ENCODE data around the gene TTC28. TPM values are rescaled to one million over a fixed set of nuclear protein-coding genes. Genes with fewer than 3 reads are reported as not detected.

Gene TTC28
- total and polyA plus RNA-seq, 12 donors, result 2.1 to 27.7 (median 20.4) TPM

- no peak for TF ChIP-seq CTCF (IDR thresholded peaks at IDR 0.05)
- intact Hi-C loops (cut with DNase I), result no loop called here
- Histone ChIP-seq H3K4me1 (peaks cover 0 to 38% (median 16%) of the 10 kb centered on the region in 9 donors), H3K4me3 (no peak overlapping the region), H3K36me3 (no peaks in the 10 kb centered on the region), H3K9me3 (no peaks in the 10 kb centered on the region), H3K27ac (peak overlapping the region in 1 of 10 donors; percentile 33), H3K27me3 (no peaks in the 10 kb centered on the region)
- no peak for DNase-seq
- 53 to 61% methylated on average over 1 of the region's 1 CpG for WGBS, 2 donors
- peak in 3 of 8 donors; percentile 46 to 50 (median 49) for ATAC-seq
Observed at GRCh38 chr22:28230671-28231070, 449.0 kb downstream of the TTC28 start.

GRCh38 chr22:28229566-28230485 is 449.8 kb downstream of the TTC28 start:
- TF ChIP-seq CTCF (IDR thresholded peaks at IDR 0.05), result no peak
- intact Hi-C loops (cut with DNase I), result no loop called here
- no peaks in the 10 kb centered on the region for H3K9me3 ChIP-seq
- peaks cover 0 to 31% (median 16%) of the 10 kb centered on the region in 9 donors for H3K4me1 ChIP-seq
- no peaks in the 10 kb centered on the region for H3K27me3 ChIP-seq
- WGBS, 2 donors, result 80 to 84% methylated on average over 3 of the region's 3 CpGs
- ATAC-seq, result peak in 1 of 8 donors; percentile 21
- H3K27ac ChIP-seq, result peak overlapping the region in 1 of 10 donors; percentile 24
- H3K36me3 ChIP-seq, result no peaks in the 10 kb centered on the region
- no peak for DNase-seq
- no peak overlapping the region for H3K4me3 ChIP-seq

GRCh38 chr22:28223826-28224225 is 455.8 kb downstream of the TTC28 start:
- 61 to 66% methylated on average over 7 of the region's 7 CpGs for WGBS, 2 donors

More at GRCh38 chr22:28223826-28224225, 455.8 kb downstream of the TTC28 start:
- Histone ChIP-seq H3K4me1 (peaks cover 0 to 37% (median 0%) of the 10 kb centered on the region in 9 donors), H3K27ac (no peak overlapping the region), H3K27me3 (no peaks in the 10 kb centered on the region), H3K4me3 (no peak overlapping the region), H3K9me3 (no peaks in the 10 kb centered on the region), H3K36me3 (no peaks in the 10 kb centered on the region)
- no peak for TF ChIP-seq CTCF (IDR thresholded peaks at IDR 0.05)
- intact Hi-C loops (cut with DNase I), result no loop called here
- DNase-seq (no peak), ATAC-seq (no peak)
